ENCODE data around the gene LASP1NB.

Gene LASP1NB

GRCh38 chr17:38942696-38943334 lies 17.4 kb downstream of the LASP1NB start:
- Mint-ChIP-seq H3K9me3 (ENCODE audit: insufficient read depth) (no peaks in the 10 kb centered on the region), H3K27me3 (peaks cover 5% of the 10 kb centered on the region), H3K4me1 (peaks cover 8% of the 10 kb centered on the region), H3K27ac (no peak overlapping the region), H3K4me3 (peak overlapping the region; percentile 3)
- TF ChIP-seq EZH2 (IDR thresholded peaks at IDR 0.05; ENCODE audit: borderline replicate concordance, insufficient read depth, low read depth, low read length, poor library complexity, severe bottlenecking) (no peak), CTCF (IDR thresholded peaks at IDR 0.05) (no peak)
- Histone ChIP-seq H3K36me3 (replicated peaks in 1 of 2; ENCODE audit: control extremely low read depth in 1 of 2, control insufficient read depth in 1 of 2, extremely low read depth in 1 of 2, insufficient read depth in 2 of 2, low read length in 1 of 2) (no peaks in the 10 kb centered on the region), H3K4me1 (ENCODE audit: control insufficient read depth in 2 of 2, insufficient read depth in 2 of 2, low read length in 2 of 2) (no peaks in the 10 kb centered on the region), H2AFZ (ENCODE audit: insufficient read depth, low read depth, low read length, poor library complexity, severe bottlenecking) (peak overlapping the region; percentile 42), H3K27me3 (replicated peaks in 1 of 4; ENCODE audit: control extremely low read depth in 1 of 4, control insufficient read depth in 3 of 4, insufficient read depth in 4 of 4, low read length in 3 of 4) (no peaks in the 10 kb centered on the region), H3K4me2 (replicated peaks; ENCODE audit: low read depth, low read length, poor library complexity, severe bottlenecking) (peak overlapping the region; percentile 22), H3K9ac (ENCODE audit: low read length) (no peak overlapping the region), H3K27ac (ENCODE audit: low read length in 2 of 2) (no peak overlapping the region), H3K79me2 (ENCODE audit: control insufficient read depth, insufficient read depth, low read length) (no peaks in the 10 kb centered on the region), H4K20me1 (ENCODE audit: control insufficient read depth, insufficient read depth, low read length, poor library complexity, severe bottlenecking) (no peaks in the 10 kb centered on the region), H3K4me3 (ENCODE audit: control extremely low read depth in 1 of 5, extremely low read depth in 1 of 5, insufficient read depth in 1 of 5, low read depth in 2 of 5, low read length in 4 of 5) (no peak overlapping the region), H3K9me3 (ENCODE audit: control extremely low read depth in 1 of 3, control insufficient read depth in 2 of 3, insufficient read depth in 1 of 3, low read length in 2 of 3) (no peaks in the 10 kb centered on the region)
- no CpG with 5 or more reads among the region's 4 CpGs for WGBS (ENCODE audit: insufficient coverage)
- ATAC-seq (ENCODE audit: low read depth), result peak; percentile 21
- POLR2A ChIA-PET, result no interaction called here
- no peak for DNase-seq
- CTCF ChIA-PET, result interaction anchor here (0.6 to 2.3 kb wide), 5 partner anchors 19 to 68 kb away, joined by 3 to 6 read pairs (median 3); no protein-coding TSS in a partner anchor
- intact Hi-C loops (cut with micrococcal nuclease), result no loop called here

- DNase-seq (no peak), ATAC-seq (ENCODE audit: low read depth) (no peak)
- ChIA-PET CTCF (interaction anchor here (1.0 to 2.3 kb wide), 4 partner anchors 19 to 39 kb away, joined by 3 to 6 read pairs (median 4); no protein-coding TSS in a partner anchor), POLR2A (no interaction called here)
- Mint-ChIP-seq H3K27ac (no peak overlapping the region), H3K27me3 (peaks cover under 1% of the 10 kb centered on the region), H3K4me1 (peaks cover 8% of the 10 kb centered on the region), H3K9me3 (ENCODE audit: insufficient read depth) (no peaks in the 10 kb centered on the region), H3K4me3 (no peak overlapping the region)
- Histone ChIP-seq H3K79me2 (ENCODE audit: control insufficient read depth, insufficient read depth, low read length) (no peaks in the 10 kb centered on the region), H3K4me1 (ENCODE audit: control insufficient read depth in 2 of 2, insufficient read depth in 2 of 2, low read length in 2 of 2) (no peaks in the 10 kb centered on the region), H3K4me2 (replicated peaks; ENCODE audit: low read depth, low read length, poor library complexity, severe bottlenecking) (no peak overlapping the region), H3K4me3 (ENCODE audit: control extremely low read depth in 1 of 5, extremely low read depth in 1 of 5, insufficient read depth in 1 of 5, low read depth in 2 of 5, low read length in 4 of 5) (no peak overlapping the region), H4K20me1 (ENCODE audit: control insufficient read depth, insufficient read depth, low read length, poor library complexity, severe bottlenecking) (no peaks in the 10 kb centered on the region), H2AFZ (ENCODE audit: insufficient read depth, low read depth, low read length, poor library complexity, severe bottlenecking) (no peak overlapping the region), H3K9ac (ENCODE audit: low read length) (no peak overlapping the region), H3K27ac (ENCODE audit: low read length in 2 of 2) (no peak overlapping the region), H3K36me3 (replicated peaks in 1 of 2; ENCODE audit: control extremely low read depth in 1 of 2, control insufficient read depth in 1 of 2, extremely low read depth in 1 of 2, insufficient read depth in 2 of 2, low read length in 1 of 2) (no peaks in the 10 kb centered on the region), H3K9me3 (ENCODE audit: control extremely low read depth in 1 of 3, control insufficient read depth in 2 of 3, insufficient read depth in 1 of 3, low read length in 2 of 3) (no peaks in the 10 kb centered on the region), H3K27me3 (replicated peaks in 1 of 4; ENCODE audit: control extremely low read depth in 1 of 4, control insufficient read depth in 3 of 4, insufficient read depth in 4 of 4, low read length in 3 of 4) (no peaks in the 10 kb centered on the region)
- intact Hi-C loops (cut with micrococcal nuclease), result no loop called here
- WGBS (ENCODE audit: insufficient coverage), result 70% methylated on average over 3 of the region's 8 CpGs
- TF ChIP-seq CTCF (IDR thresholded peaks at IDR 0.05) (no peak), EZH2 (IDR thresholded peaks at IDR 0.05; ENCODE audit: borderline replicate concordance, insufficient read depth, low read depth, low read length, poor library complexity, severe bottlenecking) (no peak)
Measured at GRCh38 chr17:38943607-38944006, 18.2 kb downstream of the LASP1NB start.
